ENCODE data around the gene CASK. TPM values are rescaled to one million over a fixed set of nuclear protein-coding genes. Genes with fewer than 3 reads are reported as not detected.

The CASK gene
- total and polyA plus RNA-seq, 9 of the 15 experiments (the other 6 are each of a cell fraction or from before 2014, with no cell fraction given) = 1.3 to 7.4 (median 5.2) TPM

DNA sequence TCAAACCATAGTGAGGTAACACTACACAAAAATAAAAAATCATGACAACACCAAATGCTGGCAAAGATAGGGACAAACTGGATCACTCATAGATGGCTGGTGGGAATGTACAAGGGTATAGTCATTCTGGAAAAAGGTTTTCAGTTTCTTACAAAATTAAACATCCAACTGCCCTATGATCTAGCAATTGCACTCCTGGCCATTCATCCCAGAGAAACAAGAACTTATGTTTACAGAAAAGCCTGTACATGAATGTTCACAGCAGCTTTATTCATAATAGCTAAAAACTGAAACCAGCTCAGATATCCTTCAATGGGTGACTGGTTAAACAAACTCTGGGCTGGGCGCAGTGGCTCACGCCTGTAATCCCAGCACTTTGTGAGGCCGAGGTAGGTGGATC is 432.9 kb downstream of the CASK start:
- Histone ChIP-seq H3K27me3 (ENCODE audit: control insufficient read depth in 2 of 2, insufficient read depth in 2 of 2, low read length in 2 of 2) (peaks cover 0 to 6% of the 10 kb centered on the region in 2 experiments; a peak in 2 of 5 replicates), H3K4me3 (no peak overlapping the region), H3K9me1 (ENCODE audit: control insufficient read depth, insufficient read depth, low read length) (no peaks in the 10 kb centered on the region), H2AFZ (ENCODE audit: low read depth, low read length) (no peak overlapping the region), H3K4me1 (replicated peaks in 1 of 2; ENCODE audit: control insufficient read depth in 2 of 2, insufficient read depth in 2 of 2, low read length in 2 of 2) (no peaks in the 10 kb centered on the region), H3K36me3 (ENCODE audit: control insufficient read depth, insufficient read depth, low read length) (no peaks in the 10 kb centered on the region), H3K9ac (ENCODE audit: insufficient read depth in 1 of 2, low read depth in 2 of 2, low read length in 2 of 2) (no peak overlapping the region), H3K4me2 (ENCODE audit: insufficient read depth, low read length) (no peak overlapping the region), H3K79me2 (ENCODE audit: control insufficient read depth, insufficient read depth, low read length) (no peaks in the 10 kb centered on the region), H3K9me3 (replicated peaks; ENCODE audit: control insufficient read depth, insufficient read depth, low read depth, low read length) (no peaks in the 10 kb centered on the region), H4K20me1 (replicated peaks; ENCODE audit: control insufficient read depth, insufficient read depth, low read length) (no peaks in the 10 kb centered on the region), H3K27ac (ENCODE audit: extremely low read depth, low read depth, low read length) (no peak overlapping the region)
- DNase-seq (ENCODE audit: extremely low read depth in 1 of 4, low spot score in 3 of 4) = no peak
- TF ChIP-seq ZNF518B (CRISPR knock-in tag; IDR thresholded peaks at IDR 0.05) (no peak), RBM25 (IDR thresholded peaks at IDR 0.05; ENCODE audit: low read depth, low read length, severe bottlenecking) (peak; percentile 59), ZC3H11A (IDR thresholded peaks at IDR 0.05; ENCODE audit: low read depth, low read length) (no peak), ZNF239 (CRISPR knock-in tag; IDR thresholded peaks at IDR 0.05) (no peak), JUND (IDR thresholded peaks at IDR 0.05; ENCODE audit: borderline replicate concordance, low read depth, low read length) (no peak), JUND (tag; IDR thresholded peaks at IDR 0.05; ENCODE audit: borderline replicate concordance, low read depth, low read length) (no peak), ZNF764 (CRISPR knock-in tag; IDR thresholded peaks at IDR 0.05; ENCODE audit: low read depth) (no peak)
- ChIA-PET POLR2A (no interaction called here), CTCF (ENCODE audit: low intra/inter-chr PET ratio) (no interaction called here)
- no peak for FAIRE-seq
- ATAC-seq = no peak
- WGBS (ENCODE audit: insufficient coverage, low coverage, missing lambda C conversion rate) = 21% methylated on average over 3 of the region's 3 CpGs
- intact Hi-C loops (cut with micrococcal nuclease) = no loop called here
- in situ Hi-C loops (cut with MboI) = no loop called here
- no TSS peak for BruUV-seq (replicated peaks)
